HepG2 (cell line): ENCODE measurements around the gene NHP2. TPM values are rescaled to one million over a fixed set of nuclear protein-coding genes. Genes with fewer than 3 reads are reported as not detected.

ENCODE experiments used
- CCAR2 ChIP-seq: fragments of 200-400 bp; formaldehyde crosslinking; optimal IDR thresholded peaks from 2 replicates; pipeline ENCODE3; 2018; ENCODE audit warnings: low read depth, mild to moderate bottlenecking, low read length, moderate library complexity
- DBP ChIP-seq: sonication (generic); formaldehyde crosslinking; IDR thresholded peaks from 2 replicates; pipeline ENCODE4 v1.4.0; 2020; ENCODE audit warnings: missing genetic modification reagents; ENCODE audit errors: not compliant biosample characterization
- ELF1 ChIP-seq: sonication (generic); formaldehyde crosslinking; IDR thresholded peaks from 2 replicates; pipeline ENCODE4 v1.4.0; 2020; ENCODE audit warnings: missing genetic modification reagents
- HDAC2 ChIP-seq: sonication (generic); formaldehyde crosslinking; IDR thresholded peaks from 2 replicates; pipeline ENCODE4 v1.4.0; 2020; ENCODE audit warnings: missing genetic modification reagents
- NPAS2 ChIP-seq: sonication (generic); formaldehyde crosslinking; IDR thresholded peaks from 2 replicates; pipeline ENCODE4 v1.8.0; 2022; ENCODE audit warnings: mild to moderate bottlenecking, missing genetic modification reagents, borderline replicate concordance
- RNF2 ChIP-seq: fragments of 450-650 bp; conservative IDR thresholded peaks from 2 replicates; pipeline ENCODE4 v1.6.1; 2016; ENCODE audit warnings: low read depth
- SIN3B ChIP-seq: fragments of 150-350 bp; IDR thresholded peaks from 2 replicates; pipeline ENCODE4 v1.6.1; 2014; ENCODE audit warnings: low read length
- SP5 ChIP-seq: IDR thresholded peaks from 2 replicates; pipeline ENCODE4 v1.6.1; 2016; ENCODE audit warnings: low read depth, borderline replicate concordance
- ZBTB20 ChIP-seq: sonication (generic); formaldehyde crosslinking; IDR thresholded peaks from 2 replicates; pipeline ENCODE4 v1.8.1; 2023; ENCODE audit warnings: missing genetic modification reagents, low read depth, mild to moderate bottlenecking, borderline replicate concordance
- ZFYVE20 ChIP-seq: sonication (generic); formaldehyde crosslinking; IDR thresholded peaks from 2 replicates; pipeline ENCODE4 v1.8.0; 2023; ENCODE audit warnings: low read depth, mild to moderate bottlenecking, moderate library complexity, missing genetic modification reagents, borderline replicate concordance
- ZKSCAN8 ChIP-seq: IDR thresholded peaks from 2 replicates; pipeline ENCODE4 v1.6.1; 2016; ENCODE audit warnings: borderline replicate concordance, missing genetic modification reagents, missing compliant biosample characterization
- ZNF234 ChIP-seq: sonication (generic); formaldehyde crosslinking; conservative IDR thresholded peaks from 2 replicates; pipeline ENCODE4 v1.5.1; 2020; ENCODE audit warnings: mild to moderate bottlenecking, missing genetic modification reagents
- polyA plus RNA-seq, 8 experiments: library from polyadenylated mRNA; depleted of rRNA in 3 of 8; stranded (reverse) in 7 of 8; unstranded in 1 of 8; fragments of >200 nt; fragmentation: Illumina TruSeq in 4 of 8; extraction: Trizol in 4 of 8; gene quantifications; 2 replicates each; pipeline versions ENCODE4 v1.2.1 to v1.2.3, GENCODE V29; 2011 to 2016; ENCODE audit warnings: low read depth in 4 of 8, missing spikeins in 1 of 8, mixed read lengths in 1 of 8; ENCODE audit not compliant: insufficient read depth in 1 of 8
- total RNA-seq, 5 experiments: library from RNA; depleted of rRNA; stranded (reverse); fragments of >200 nt; fragmentation: Illumina TruSeq; extraction: Trizol; gene quantifications; 2 replicates each; pipeline ENCODE4 v1.2.3, GENCODE V29; 2016; ENCODE audit warnings: low read depth in 1 of 5
- TF ChIP-seq, protein P1 (sequence below): sonication (generic); formaldehyde crosslinking; IDR thresholded peaks from 2 replicates; pipeline ENCODE4 v1.4.0; 2020; ENCODE audit warnings: mild to moderate bottlenecking, missing genetic modification reagents
- TF ChIP-seq, protein P2 (sequence below): IDR thresholded peaks from 2 replicates; pipeline ENCODE4 v1.6.1; 2012; ENCODE audit warnings: low read depth, low read length, improper control_type of control experiment
- TF ChIP-seq, protein P3 (sequence below): IDR thresholded peaks from 2 replicates; pipeline ENCODE4 v1.6.1; 2016; ENCODE audit warnings: low read depth, borderline replicate concordance
- TF ChIP-seq, protein P4 (sequence below): sonication (generic); formaldehyde crosslinking; IDR thresholded peaks from 2 replicates; pipeline ENCODE4 v1.4.0; 2020; ENCODE audit warnings: missing genetic modification reagents, low read depth, mild to moderate bottlenecking, borderline replicate concordance

The NHP2 gene
- total and polyA plus RNA-seq, 2 of the 13 experiments (the other 11 are each of a cell fraction or from before 2014, with no cell fraction given) = 56.2 to 96.1 TPM

GRCh38 chr5:178130576-178131445, 22.9 kb downstream of the NHP2 start, which contains the start of gene RMND5B (continued):
- TF ChIP-seq, protein P1, sequence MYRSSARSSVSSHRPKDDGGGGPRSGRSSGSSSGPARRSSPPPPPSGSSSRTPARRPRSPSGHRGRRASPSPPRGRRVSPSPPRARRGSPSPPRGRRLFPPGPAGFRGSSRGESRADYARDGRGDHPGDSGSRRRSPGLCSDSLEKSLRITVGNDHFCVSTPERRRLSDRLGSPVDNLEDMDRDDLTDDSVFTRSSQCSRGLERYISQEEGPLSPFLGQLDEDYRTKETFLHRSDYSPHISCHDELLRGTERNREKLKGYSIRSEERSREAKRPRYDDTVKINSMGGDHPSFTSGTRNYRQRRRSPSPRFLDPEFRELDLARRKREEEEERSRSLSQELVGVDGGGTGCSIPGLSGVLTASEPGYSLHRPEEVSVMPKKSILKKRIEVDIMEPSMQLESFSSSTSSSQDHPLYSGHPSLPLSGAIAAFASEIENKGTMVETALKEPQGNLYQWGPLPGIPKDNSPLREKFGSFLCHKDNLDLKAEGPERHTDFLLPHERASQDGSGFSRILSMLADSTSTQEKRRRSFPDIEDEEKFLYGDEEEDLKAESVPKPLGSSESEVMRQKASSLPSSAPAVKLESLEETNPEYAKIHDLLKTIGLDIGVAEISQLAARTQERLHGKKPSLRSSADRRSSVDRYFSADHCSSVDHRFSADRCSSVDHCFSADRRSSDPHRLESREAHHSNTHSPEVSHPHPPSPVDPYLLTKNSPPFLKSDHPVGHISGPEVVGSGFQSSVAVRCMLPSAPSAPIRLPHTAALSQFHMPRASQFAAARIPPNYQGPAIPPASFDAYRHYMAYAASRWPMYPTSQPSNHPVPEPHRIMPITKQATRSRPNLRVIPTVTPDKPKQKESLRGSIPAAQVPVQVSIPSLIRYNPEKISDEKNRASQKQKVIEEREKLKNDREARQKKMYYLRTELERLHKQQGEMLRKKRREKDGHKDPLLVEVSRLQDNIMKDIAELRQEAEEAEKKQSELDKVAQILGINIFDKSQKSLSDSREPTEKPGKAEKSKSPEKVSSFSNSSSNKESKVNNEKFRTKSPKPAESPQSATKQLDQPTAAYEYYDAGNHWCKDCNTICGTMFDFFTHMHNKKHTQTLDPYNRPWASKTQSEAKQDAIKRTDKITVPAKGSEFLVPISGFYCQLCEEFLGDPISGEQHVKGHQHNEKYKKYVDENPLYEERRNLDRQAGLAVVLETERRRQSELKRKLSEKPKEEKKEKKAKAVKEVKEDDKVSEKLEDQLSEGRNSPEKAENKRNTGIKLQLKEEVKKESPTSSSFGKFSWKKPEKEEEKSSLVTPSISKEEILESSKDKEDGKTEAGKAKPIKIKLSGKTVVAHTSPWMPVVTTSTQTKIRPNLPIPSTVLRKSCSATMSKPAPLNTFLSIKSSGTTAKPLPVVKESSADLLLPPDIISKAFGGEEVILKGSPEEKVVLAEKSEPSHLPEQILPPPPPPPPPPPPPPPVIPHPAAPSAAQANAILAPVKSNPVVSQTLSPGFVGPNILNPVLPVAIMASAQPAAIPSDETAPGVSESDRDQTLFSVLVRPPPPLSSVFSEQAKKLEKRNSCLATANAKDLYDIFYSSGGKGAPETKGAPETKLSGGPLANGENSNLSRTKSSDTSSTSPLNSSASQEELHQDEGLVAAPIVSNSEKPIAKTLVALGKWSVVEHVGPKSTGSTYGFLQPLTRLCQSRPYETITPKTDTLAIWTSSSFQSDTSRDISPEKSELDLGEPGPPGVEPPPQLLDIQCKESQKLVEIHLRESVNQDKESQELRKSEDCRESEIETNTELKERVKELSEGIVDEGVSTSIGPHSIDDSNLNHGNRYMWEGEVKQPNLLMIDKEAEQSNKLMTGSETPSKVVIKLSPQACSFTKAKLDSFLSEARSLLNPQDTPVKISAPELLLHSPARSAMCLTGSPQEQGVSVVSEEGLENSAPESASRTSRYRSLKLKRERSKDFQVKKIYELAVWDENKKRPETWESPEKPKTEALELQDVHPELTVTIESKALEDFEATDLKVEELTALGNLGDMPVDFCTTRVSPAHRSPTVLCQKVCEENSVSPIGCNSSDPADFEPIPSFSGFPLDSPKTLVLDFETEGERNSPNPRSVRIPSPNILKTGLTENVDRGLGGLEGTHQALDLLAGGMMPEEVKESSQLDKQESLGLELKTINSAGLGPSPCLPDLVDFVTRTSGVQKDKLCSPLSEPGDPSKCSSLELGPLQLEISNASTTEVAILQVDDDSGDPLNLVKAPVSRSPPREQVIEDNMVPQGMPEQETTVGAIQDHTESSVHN = no peak
- TF ChIP-seq CCAR2 = no peak
- TF ChIP-seq, protein P2, sequence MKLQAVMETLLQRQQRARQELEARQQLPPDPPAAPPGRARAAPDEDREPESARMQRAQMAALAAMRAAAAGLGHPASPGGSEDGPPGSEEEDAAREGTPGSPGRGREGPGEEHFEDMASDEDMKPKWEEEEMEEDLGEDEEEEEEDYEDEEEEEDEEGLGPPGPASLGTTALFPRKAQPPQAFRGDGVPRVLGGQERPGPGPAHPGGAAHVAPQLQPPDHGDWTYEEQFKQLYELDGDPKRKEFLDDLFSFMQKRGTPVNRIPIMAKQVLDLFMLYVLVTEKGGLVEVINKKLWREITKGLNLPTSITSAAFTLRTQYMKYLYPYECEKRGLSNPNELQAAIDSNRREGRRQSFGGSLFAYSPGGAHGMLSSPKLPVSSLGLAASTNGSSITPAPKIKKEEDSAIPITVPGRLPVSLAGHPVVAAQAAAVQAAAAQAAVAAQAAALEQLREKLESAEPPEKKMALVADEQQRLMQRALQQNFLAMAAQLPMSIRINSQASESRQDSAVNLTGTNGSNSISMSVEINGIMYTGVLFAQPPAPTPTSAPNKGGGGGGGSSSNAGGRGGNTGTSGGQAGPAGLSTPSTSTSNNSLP = no peak
- no peak for TF ChIP-seq ZNF234 (CRISPR knock-in tag)
- 0 out of 2 replicates have a peak, but pooled peaks have one; percentile 16 for TF ChIP-seq ELF1 (CRISPR knock-in tag)
- no peak for TF ChIP-seq SP5 (CRISPR knock-in tag)
- TF ChIP-seq, protein P3, sequence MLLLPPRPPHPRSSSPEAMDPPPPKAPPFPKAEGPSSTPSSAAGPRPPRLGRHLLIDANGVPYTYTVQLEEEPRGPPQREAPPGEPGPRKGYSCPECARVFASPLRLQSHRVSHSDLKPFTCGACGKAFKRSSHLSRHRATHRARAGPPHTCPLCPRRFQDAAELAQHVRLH = 0 out of 2 replicates have a peak, but pooled peaks have one; percentile 40
- no peak for TF ChIP-seq NPAS2 (CRISPR knock-in tag)
- no peak for TF ChIP-seq SIN3B
- no peak for TF ChIP-seq ZBTB20 (CRISPR knock-in tag)
- TF ChIP-seq HDAC2 (CRISPR knock-in tag) = no peak; the same call in 1 of the 2 replicates
- TF ChIP-seq, protein P4, sequence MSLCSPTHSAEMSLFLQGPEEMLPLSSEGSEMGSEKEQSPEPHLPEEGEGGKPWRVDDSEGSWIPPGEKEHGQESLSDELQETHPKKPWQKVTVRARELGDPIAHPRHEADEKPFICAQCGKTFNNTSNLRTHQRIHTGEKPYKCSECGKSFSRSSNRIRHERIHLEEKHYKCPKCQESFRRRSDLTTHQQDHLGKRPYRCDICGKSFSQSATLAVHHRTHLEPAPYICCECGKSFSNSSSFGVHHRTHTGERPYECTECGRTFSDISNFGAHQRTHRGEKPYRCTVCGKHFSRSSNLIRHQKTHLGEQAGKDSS = peak; percentile 88
- no peak for TF ChIP-seq ZFYVE20
- TF ChIP-seq ZKSCAN8 (CRISPR knock-in tag) = no peak
- TF ChIP-seq RNF2 = peak; percentile 52; the same call in 1 of the 2 replicates
- no peak for TF ChIP-seq DBP
